Sigmoid colon (tissue), 7 donors: Measurements from ENCODE around the gene SLIT3. TPM values are rescaled to one million over a fixed set of nuclear protein-coding genes. Genes with fewer than 3 reads are reported as not detected.

ENCODE experiments used
- DNase-seq: peaks from one replicate; pipeline ENCODE4 v3.0.0-alpha.2; 2019
- H3K27ac ChIP-seq, 4 donors: fragments of 200-600 bp; sonication (generic); one replicate each; pipeline ENCODE4 v1.5.1; 2016 to 2019; ENCODE audit warnings: mild to moderate bottlenecking in 1 of 4
- H3K27me3 ChIP-seq, 3 donors: fragments of 200-600 bp; sonication (generic); one replicate each; pipeline ENCODE4 v1.5.1; 2019; ENCODE audit warnings: mild to moderate bottlenecking in 1 of 3
- H3K36me3 ChIP-seq, 4 donors: fragments of 200-600 bp; sonication (generic); one replicate each; pipeline ENCODE4 v1.5.1; 2016 to 2019
- H3K4me1 ChIP-seq, 4 donors: fragments of 200-600 bp; sonication (generic); one replicate each; pipeline ENCODE4 v1.5.1; 2017 to 2019
- H3K4me3 ChIP-seq, 4 donors: fragments of 200-600 bp; sonication (generic); one replicate each; pipeline ENCODE4 v1.5.1; 2017 to 2019; ENCODE audit warnings: mild to moderate bottlenecking in 2 of 4, moderate library complexity in 1 of 4
- H3K9me3 ChIP-seq, 4 donors: fragments of 200-600 bp in 3 of 4; sonication (generic) in 3 of 4; one replicate each; pipeline versions ENCODE4 v1.5.1 to v1.6.1; 2013 to 2019
- CTCF ChIP-seq, 4 experiments: fragments of 450-650 bp in 3 of 4; fragments of 200-600 bp in 1 of 4; IDR thresholded peaks; one replicate each; pipeline ENCODE4 v1.5.1; 2016 to 2019; ENCODE audit warnings: antibody characterized with exemption in 4 of 4, mild to moderate bottlenecking in 3 of 4, moderate library complexity in 2 of 4
- EP300 ChIP-seq, 4 donors: sonication (generic); formaldehyde crosslinking; IDR thresholded peaks; one replicate each; pipeline ENCODE4 v1.6.1; 2017; ENCODE audit warnings: antibody characterized with exemption in 4 of 4
- POLR2A ChIP-seq, 2 donors: fragments of 450-650 bp; IDR thresholded peaks; one replicate each; pipeline ENCODE4 v1.6.1; 2016; ENCODE audit warnings: antibody characterized with exemption in 2 of 2, mild to moderate bottlenecking in 2 of 2, moderate library complexity in 2 of 2
- POLR2AphosphoS5 ChIP-seq, 4 donors: sonication (generic); formaldehyde crosslinking; IDR thresholded peaks; one replicate each; pipeline ENCODE4 v1.6.1; 2017; ENCODE audit warnings: antibody characterized with exemption in 4 of 4
- WGBS, 2 donors: extraction: QIAGEN DNeasy Blood & Tissue Kit; methylation state at CpG; one replicate each; pipeline ENCODE4 v1.1.7; 2013; 5-methylcytosine and 5-hydroxymethylcytosine counted together
- intact Hi-C: fragments of 100-400 bp; cut with DNase I; formaldehyde crosslinking; loops from one replicate; pipeline ENCODE4 v1.15.1; 2023
- polyA plus RNA-seq, 3 donors: library from polyadenylated mRNA; stranded (reverse); fragments of 200-250 nt; gene quantifications; one replicate each; pipeline ENCODE4 v1.2.3, GENCODE V29; 2013
- total RNA-seq, 4 donors: library from RNA; depleted of rRNA; stranded (reverse); fragments of >200 nt; gene quantifications; one replicate each; pipeline ENCODE4 v1.1.0, GENCODE V29; 2016
- donor health status: healthy with polysubstance abuse.
- donor health status: Bipolar disorder and iron deficiency.
- donor health status: healthy.

Gene SLIT3
- total and polyA plus RNA-seq, 7 donors = 0.23 to 46.3 (median 30.0) TPM

DNA sequence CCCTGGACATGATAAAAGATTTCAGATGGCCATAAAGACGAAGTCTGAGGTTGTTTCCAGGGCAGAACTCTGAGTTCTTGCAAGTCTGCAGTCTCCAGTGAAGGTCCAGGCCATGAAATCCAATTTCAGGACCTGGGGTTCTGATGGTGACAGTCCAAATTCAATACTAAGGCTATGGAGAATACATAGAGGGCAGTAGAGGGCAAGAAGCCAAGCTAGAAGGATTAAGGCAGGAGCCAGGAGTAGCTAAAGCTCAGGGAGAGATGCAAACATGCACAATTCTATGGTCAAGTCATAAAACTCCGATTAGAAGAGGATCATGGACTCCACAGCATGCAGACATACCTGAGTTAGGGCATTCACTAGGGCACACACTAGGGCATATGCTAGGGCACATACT, 11.4 kb downstream of the SLIT3 start:
- peaks cover 0 to 70% (median 56%) of the 10 kb centered on the region in 4 donors for H3K4me1 ChIP-seq
- no peak for TF ChIP-seq EP300 (IDR thresholded peaks at IDR 0.05)
- no peak for TF ChIP-seq POLR2AphosphoS5 (IDR thresholded peaks at IDR 0.05)
- no peak for TF ChIP-seq POLR2A (IDR thresholded peaks at IDR 0.05)
- TF ChIP-seq CTCF (IDR thresholded peaks at IDR 0.05) = no peak
- H3K9me3 ChIP-seq = peaks cover 0 to 3% (median 0%) of the 10 kb centered on the region in 4 donors
- no peak for DNase-seq
- H3K4me3 ChIP-seq = no peak overlapping the region
- intact Hi-C loops = loop anchor here (10.0 kb wide), 1 partner anchor 145 kb away; no protein-coding TSS in a partner anchor
- H3K36me3 ChIP-seq = no peaks in the 10 kb centered on the region
- H3K27ac ChIP-seq = peak overlapping the region; percentile 76 to 87 (median 80)
- WGBS, 2 donors = 35 to 64% methylated on average over 2 of the region's 2 CpGs
- H3K27me3 ChIP-seq = no peaks in the 10 kb centered on the region

GRCh38 chr5:169288066-169288930, 12.6 kb downstream of the SLIT3 start:
- Histone ChIP-seq H3K4me3 (no peak overlapping the region), H3K27ac (peak overlapping the region; percentile 76 to 87 (median 80)), H3K27me3 (no peaks in the 10 kb centered on the region), H3K36me3 (no peaks in the 10 kb centered on the region), H3K9me3 (peaks cover 0 to 3% (median 0%) of the 10 kb centered on the region in 4 donors), H3K4me1 (peaks cover 0 to 74% (median 61%) of the 10 kb centered on the region in 4 donors)
- 49 to 55% methylated on average over 1 of the region's 1 CpG for WGBS, 2 donors
- intact Hi-C loops = loop anchor here (10.0 kb wide), 1 partner anchor 143 kb away; no protein-coding TSS in a partner anchor
- DNase-seq = no peak
- TF ChIP-seq EP300 (IDR thresholded peaks at IDR 0.05) = peak in 2 of 4 donors; percentile 18 to 50
- TF ChIP-seq CTCF (IDR thresholded peaks at IDR 0.05) = no peak
- peak in 2 of 4 donors; percentile 81 to 84 for TF ChIP-seq POLR2AphosphoS5 (IDR thresholded peaks at IDR 0.05)

DNA sequence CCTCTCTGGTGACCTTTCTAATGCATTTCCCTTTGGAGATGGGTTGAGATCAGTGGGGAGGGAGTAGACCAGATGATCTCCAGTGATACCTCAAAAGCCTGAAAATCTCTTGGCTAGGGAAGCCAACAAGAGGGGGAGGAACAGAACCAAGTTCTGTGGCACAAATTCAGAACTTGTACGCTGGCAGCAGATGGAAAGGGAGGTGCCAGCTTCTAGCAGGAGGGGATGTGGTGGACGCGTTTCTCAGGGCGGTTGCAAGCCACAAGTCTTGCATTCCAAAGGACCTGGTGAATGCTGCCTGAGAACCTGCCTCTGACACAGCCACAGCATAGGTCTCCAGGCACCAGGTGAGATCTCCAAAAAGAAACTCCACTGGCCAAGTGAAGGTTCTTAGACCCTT, 13.4 kb downstream of the SLIT3 start:
- Histone ChIP-seq H3K27ac (peak overlapping the region; percentile 76 to 87 (median 80)), H3K27me3 (no peaks in the 10 kb centered on the region), H3K9me3 (peaks cover 0 to 3% (median 0%) of the 10 kb centered on the region in 4 donors), H3K36me3 (no peaks in the 10 kb centered on the region), H3K4me3 (no peak overlapping the region), H3K4me1 (peaks cover 0 to 74% (median 61%) of the 10 kb centered on the region in 4 donors)
- TF ChIP-seq EP300 (IDR thresholded peaks at IDR 0.05) (no peak), POLR2AphosphoS5 (IDR thresholded peaks at IDR 0.05) (peak in 2 of 4 donors; percentile 16 to 21), CTCF (IDR thresholded peaks at IDR 0.05) (no peak), POLR2A (IDR thresholded peaks at IDR 0.05) (no peak)
- intact Hi-C loops = loop anchor here (2.0 to 10.0 kb wide), 2 partner anchors 13 to 143 kb away; partner anchors contain the start of gene SLIT3
- peak; percentile 74 for DNase-seq
- WGBS, 2 donors = 81 to 89% methylated on average over 4 of the region's 4 CpGs

- H3K4me3 ChIP-seq = no peak overlapping the region
- no peak for DNase-seq
- H3K27me3 ChIP-seq = no peaks in the 10 kb centered on the region
- 64 to 75% methylated on average over 11 of the region's 11 CpGs for WGBS, 2 donors
- peaks cover 0 to 74% (median 58%) of the 10 kb centered on the region in 4 donors for H3K4me1 ChIP-seq
- H3K27ac ChIP-seq = peak overlapping the region; percentile 76 to 87 (median 80)
- H3K9me3 ChIP-seq = peaks cover 0 to 3% (median 0%) of the 10 kb centered on the region in 4 donors
- no peaks in the 10 kb centered on the region for H3K36me3 ChIP-seq
- TF ChIP-seq POLR2A (IDR thresholded peaks at IDR 0.05) = no peak
- no peak for TF ChIP-seq EP300 (IDR thresholded peaks at IDR 0.05)
- no peak for TF ChIP-seq CTCF (IDR thresholded peaks at IDR 0.05)
- TF ChIP-seq POLR2AphosphoS5 (IDR thresholded peaks at IDR 0.05) = no peak
- intact Hi-C loops = loop anchor here (2.0 to 10.0 kb wide), 2 partner anchors 14 to 142 kb away; partner anchors contain the start of gene SLIT3
These were observed 14.2 kb downstream of the SLIT3 start for GRCh38 chr5:169286572-169287300.
